IMR-90 (cell line): Measurements from ENCODE around the gene SEC14L1. TPM values are rescaled to one million over a fixed set of nuclear protein-coding genes. Genes with fewer than 3 reads are reported as not detected.

ENCODE experiments used
- ATAC-seq: fragments of 200-7000 bp; cut with Tn5 transposase; 2 replicates; pipeline ENCODE4 v1.9.1; 2020; ENCODE audit warnings: low read depth, mild to moderate bottlenecking, moderate library complexity
- BruUV-seq: library from RNA; stranded (reverse); fragments of 400-500 nt; replicated peaks from 2 replicates; lab custom pipeline; 2021; lab: Mats Ljungman, UMichigan
- CTCF ChIA-PET: fragments of 300-600 bp; formaldehyde crosslinking; extraction: SDS; loops from one replicate; lab custom pipeline; 2021; ENCODE audit warnings: antibody characterized with exemption; lab: Yijun Ruan, JAX
- POLR2A ChIA-PET: fragments of 300-600 bp; sonication (Branson Sonifier 250); formaldehyde crosslinking; loops from one replicate; lab custom pipeline; 2022; ENCODE audit warnings: antibody characterized with exemption; ENCODE audit not compliant: unreplicated experiment; lab: Charles Lee
- DNase-seq: peaks from one replicate; pipeline ENCODE4 v3.0.0; 2013
- H2AFZ ChIP-seq: replicated peaks from 2 replicates; pipeline ENCODE3; 2013; ENCODE audit warnings: low read length, mild to moderate bottlenecking; ENCODE audit not compliant: poor library complexity
- H2AK5ac ChIP-seq: 2 replicates; pipeline ENCODE4 v1.6.1; 2013; ENCODE audit warnings: low read depth, low read length, inconsistent platforms
- H2AK9ac ChIP-seq: replicated peaks from 2 replicates; pipeline ENCODE3; 2013; ENCODE audit warnings: mild to moderate bottlenecking, low read depth, low read length, moderate library complexity; ENCODE audit not compliant: poor library complexity
- H2BK120ac ChIP-seq: 2 replicates; pipeline ENCODE4 v1.6.1; 2013; ENCODE audit warnings: low read depth, low read length, inconsistent platforms
- H2BK15ac ChIP-seq: 3 replicates; pipeline ENCODE4 v1.6.1; 2013; ENCODE audit warnings: low read depth, low read length, inconsistent platforms
- H2BK20ac ChIP-seq: 2 replicates; pipeline ENCODE4 v1.6.1; 2013; ENCODE audit warnings: low read depth, mild to moderate bottlenecking, inconsistent platforms, low read length, moderate library complexity
- H2BK5ac ChIP-seq: 2 replicates; pipeline ENCODE4 v1.6.1; 2013; ENCODE audit warnings: mild to moderate bottlenecking, low read depth, low read length, inconsistent platforms; ENCODE audit not compliant: poor library complexity, severe bottlenecking
- H3K14ac ChIP-seq: replicated peaks from 2 replicates; pipeline ENCODE4 v1.6.1; 2013; ENCODE audit warnings: low read depth, low read length, inconsistent platforms
- H3K18ac ChIP-seq: 2 replicates; pipeline ENCODE4 v1.6.1; 2013; ENCODE audit warnings: low read depth, low read length, control low read depth
- H3K23ac ChIP-seq: 2 replicates; pipeline ENCODE4 v1.6.1; 2013; ENCODE audit warnings: low read depth, low read length, inconsistent platforms
- H3K27ac ChIP-seq: 2 replicates; pipeline ENCODE4 v1.5.1; 2013; ENCODE audit warnings: mild to moderate bottlenecking, control low read depth, low read length; ENCODE audit not compliant: insufficient read depth
- H3K27me3 ChIP-seq: 2 replicates; pipeline ENCODE4 v1.6.1; 2013; ENCODE audit warnings: low read length; ENCODE audit not compliant: control insufficient read depth, insufficient read depth
- H3K36me3 ChIP-seq: 2 replicates; pipeline ENCODE4 v1.6.1; 2013; ENCODE audit warnings: low read length, mixed read lengths; ENCODE audit not compliant: control insufficient read depth, insufficient read depth
- H3K4ac ChIP-seq: 2 replicates; pipeline ENCODE4 v1.6.1; 2013; ENCODE audit warnings: low read depth, low read length, inconsistent platforms
- H3K4me1 ChIP-seq: 2 replicates; pipeline ENCODE4 v1.6.1; 2013; ENCODE audit warnings: low read length, mixed read lengths; ENCODE audit not compliant: control insufficient read depth, insufficient read depth
- H3K4me2 ChIP-seq: 2 replicates; pipeline ENCODE4 v1.6.1; 2013; ENCODE audit warnings: low read depth, mild to moderate bottlenecking, control low read depth, low read length, moderate library complexity
- H3K4me3 ChIP-seq: 2 replicates; pipeline ENCODE4 v1.5.1; 2013; ENCODE audit warnings: low read depth, mild to moderate bottlenecking, control low read depth, low read length, moderate library complexity; ENCODE audit not compliant: insufficient read depth
- H3K56ac ChIP-seq: 2 replicates; pipeline ENCODE4 v1.6.1; 2013; ENCODE audit warnings: low read length, inconsistent platforms; ENCODE audit not compliant: insufficient read depth; ENCODE audit errors: extremely low read depth
- H3K79me1 ChIP-seq, 2 experiments: 2 replicates each; pipeline ENCODE4 v1.6.1; 2013; ENCODE audit warnings: low read length in 2 of 2, inconsistent platforms in 1 of 2, low read depth in 1 of 2
- H3K9ac ChIP-seq: 2 replicates; pipeline ENCODE4 v1.6.1; 2013; ENCODE audit warnings: low read depth, low read length, control low read depth
- H3K9me1 ChIP-seq: 2 replicates; pipeline ENCODE4 v1.6.1; 2013; ENCODE audit warnings: low read length, inconsistent platforms; ENCODE audit not compliant: insufficient read depth
- H3K9me3 ChIP-seq: 2 replicates; pipeline ENCODE4 v1.6.1; 2013; ENCODE audit warnings: low read length; ENCODE audit not compliant: control insufficient read depth, insufficient read depth
- H4K20me1 ChIP-seq: 2 replicates; pipeline ENCODE4 v1.6.1; 2013; ENCODE audit warnings: low read length, inconsistent platforms; ENCODE audit not compliant: insufficient read depth
- H4K5ac ChIP-seq: 2 replicates; pipeline ENCODE4 v1.6.1; 2013; ENCODE audit warnings: mild to moderate bottlenecking, low read depth, low read length, control low read depth
- H4K8ac ChIP-seq, 2 experiments: 2 replicates each; pipeline ENCODE4 v1.6.1; 2013; ENCODE audit warnings: low read depth in 2 of 2, low read length in 2 of 2, control low read depth in 1 of 2, inconsistent platforms in 1 of 2
- H4K91ac ChIP-seq: 2 replicates; pipeline ENCODE4 v1.6.1; 2013; ENCODE audit warnings: low read depth, low read length, inconsistent platforms; ENCODE audit not compliant: insufficient read depth
- BHLHE40 ChIP-seq: fragments of 150-350 bp; IDR thresholded peaks from 2 replicates; pipeline ENCODE4 v1.6.1; 2016; ENCODE audit warnings: mild to moderate bottlenecking, low read depth, low read length
- CEBPB ChIP-seq: IDR thresholded peaks from 2 replicates; pipeline ENCODE4 v1.6.1; 2012; ENCODE audit warnings: low read depth, low read length, improper control_type of control experiment
- CHD1 ChIP-seq: IDR thresholded peaks from 2 replicates; pipeline ENCODE4 v1.6.1; 2012; ENCODE audit warnings: low read depth, low read length, improper control_type of control experiment
- ELK1 ChIP-seq: fragments of 150-350 bp; IDR thresholded peaks from 2 replicates; pipeline ENCODE4 v1.6.1; 2016; ENCODE audit warnings: low read depth, mild to moderate bottlenecking, low read length, moderate library complexity, borderline replicate concordance
- FOS ChIP-seq: fragments of 150-350 bp; IDR thresholded peaks from 2 replicates; pipeline ENCODE4 v1.6.1; 2016; ENCODE audit warnings: low read depth, low read length
- MAFK ChIP-seq: IDR thresholded peaks from 2 replicates; pipeline ENCODE4 v1.6.1; 2012; ENCODE audit warnings: low read depth, low read length, improper control_type of control experiment
- MAZ ChIP-seq: IDR thresholded peaks from 2 replicates; pipeline ENCODE4 v1.6.1; 2012; ENCODE audit warnings: low read depth, mild to moderate bottlenecking, low read length, improper control_type of control experiment, moderate library complexity, borderline replicate concordance
- MXI1 ChIP-seq: IDR thresholded peaks from 2 replicates; pipeline ENCODE4 v1.6.1; 2012; ENCODE audit warnings: low read depth, mild to moderate bottlenecking, low read length, moderate library complexity, borderline replicate concordance
- POLR2A ChIP-seq: IDR thresholded peaks from 2 replicates; pipeline ENCODE4 v1.6.1; 2012; ENCODE audit warnings: mild to moderate bottlenecking, low read depth, low read length
- RAD21 ChIP-seq: IDR thresholded peaks from 2 replicates; pipeline ENCODE4 v1.6.1; 2012; ENCODE audit warnings: low read length, improper control_type of control experiment
- RCOR1 ChIP-seq: IDR thresholded peaks from 2 replicates; pipeline ENCODE4 v1.6.1; 2012; ENCODE audit warnings: mild to moderate bottlenecking, low read length, improper control_type of control experiment; ENCODE audit not compliant: insufficient replicate concordance
- RFX5 ChIP-seq: IDR thresholded peaks from 2 replicates; pipeline ENCODE4 v1.8.0; 2012; ENCODE audit warnings: low read depth, mild to moderate bottlenecking, low read length, moderate library complexity
- SMC3 ChIP-seq: fragments of 150-350 bp; IDR thresholded peaks from 2 replicates; pipeline ENCODE4 v1.6.1; 2016; ENCODE audit warnings: low read depth, mild to moderate bottlenecking, antibody characterized with exemption, low read length, moderate library complexity
- WGBS, 2 experiments: methylation state at CpG; one replicate each; pipeline versions ENCODE4 v1.1.5 to v1.1.7; 2013; ENCODE audit warnings: missing lambda C conversion rate in 2 of 2; ENCODE audit not compliant: insufficient read length in 1 of 2; ENCODE audit errors: extremely low coverage in 2 of 2; 5-methylcytosine and 5-hydroxymethylcytosine counted together
- dilution Hi-C: fragments of 300-500 bp; cut with HindIII; formaldehyde crosslinking; loops from one replicate; pipeline ENCODE4 v1.14.3; 2018; ENCODE audit warnings: low sequenced_read_pairs; ENCODE audit not compliant: unreplicated experiment
- in situ Hi-C: fragments of 300-500 bp; cut with MboI; formaldehyde crosslinking; loops from 3 replicates; pipeline ENCODE4 v1.14.3; 2019; ENCODE audit warnings: low sequenced_read_pairs, inconsistent platforms, mixed read lengths
- intact Hi-C: fragments of 100-400 bp; cut with micrococcal nuclease; formaldehyde crosslinking; loops from 2 replicates; pipeline ENCODE4 v1.10.0; 2022
- polyA plus RNA-seq, 3 experiments: library from polyadenylated mRNA; depleted of rRNA; stranded (reverse); fragments of >200 nt; gene quantifications; 2 replicates each; pipeline ENCODE4 v1.2.3, GENCODE V29; 2012; ENCODE audit warnings: low replicate concordance in 1 of 3
- total RNA-seq: library from RNA; depleted of rRNA; stranded (reverse); fragments of >200 nt; gene quantifications from 2 replicates; pipeline ENCODE4 v1.2.3, GENCODE V29; 2012

The SEC14L1 gene
- total and polyA plus RNA-seq, 2 of the 4 experiments (the other 2 are of a cell fraction) = 24.9 to 35.8 TPM

- TF ChIP-seq FOS (no peak), CHD1 (no peak)
Observed at GRCh38 chr17:77128896-77129567, 11.7 kb upstream of the SEC14L1 start (continued).

GRCh38 chr17:77129568-77130301 is 11.0 kb upstream of the SEC14L1 start:
- BruUV-seq = no TSS peak
- in situ Hi-C loops (no loop called here), dilution Hi-C loops (no loop called here), intact Hi-C loops (no loop called here)
- ChIA-PET POLR2A (interaction anchor here (1.1 kb wide), 1 partner anchor 11 kb away, joined by 3 read pairs; the partner anchor contains the start of gene SEC14L1), CTCF (interaction anchor here (0.6 to 1.1 kb wide), 2 partner anchors 39 to 149 kb away, joined by 3 to 7 read pairs; no protein-coding TSS in a partner anchor)
- H2AK5ac ChIP-seq = peak overlapping the region; percentile 88
- peak overlapping the region; percentile 74 for H2BK120ac ChIP-seq
- DNase-seq (peak; percentile 28), ATAC-seq (peak; percentile 18)
- H3K9me1 ChIP-seq = peaks cover 21% of the 10 kb centered on the region
- peak overlapping the region; percentile 7 for H3K14ac ChIP-seq
- peaks cover 0 to 16% of the 10 kb centered on the region in 2 experiments; a peak in 3 of 4 replicates for H3K79me1 ChIP-seq
- peak overlapping the region; percentile 5 to 65; a peak in 3 of 4 replicates for H4K8ac ChIP-seq
- H4K91ac ChIP-seq = peak overlapping the region; percentile 38; the same call in 1 of the 2 replicates
- H3K9me3 ChIP-seq = no peaks in the 10 kb centered on the region
- H2AK9ac ChIP-seq = peak overlapping the region; percentile 11
- H3K56ac ChIP-seq = 0 out of 2 replicates have a peak overlapping the region, but pooled peaks have one; percentile 12
- peak overlapping the region; percentile 49; the same call in 1 of the 2 replicates for H3K18ac ChIP-seq
- H2BK15ac ChIP-seq = peak overlapping the region; percentile 43; the same call in 2 of the 3 replicates
- WGBS, 2 experiments = no CpG with 5 or more reads among the region's 13 CpGs
- H3K9ac ChIP-seq = no peak overlapping the region
- no peaks in the 10 kb centered on the region for H3K36me3 ChIP-seq
- peak overlapping the region; percentile 52 for H2BK20ac ChIP-seq
- peak overlapping the region; percentile 29; the same call in 1 of the 2 replicates for H3K4me2 ChIP-seq
- H3K23ac ChIP-seq = peak overlapping the region; percentile 13; the same call in 1 of the 2 replicates
- peaks cover 19% of the 10 kb centered on the region for H3K4me1 ChIP-seq
- peak overlapping the region; percentile 25 for H3K27ac ChIP-seq
- H2BK5ac ChIP-seq = no peak overlapping the region
- no peaks in the 10 kb centered on the region for H4K20me1 ChIP-seq
- peak overlapping the region; percentile 5 for H3K4ac ChIP-seq
- H4K5ac ChIP-seq = peak overlapping the region; percentile 39
- peak overlapping the region; percentile 59 for H2AFZ ChIP-seq
- no peaks in the 10 kb centered on the region for H3K27me3 ChIP-seq
- H3K4me3 ChIP-seq = no peak overlapping the region
- no peak for TF ChIP-seq FOS
- TF ChIP-seq RCOR1 = no peak
- TF ChIP-seq RAD21 = no peak
- TF ChIP-seq MAFK = no peak
- no peak for TF ChIP-seq CHD1
- TF ChIP-seq RFX5 = no peak
- TF ChIP-seq CEBPB = no peak
- TF ChIP-seq MXI1 = no peak
- no peak for TF ChIP-seq BHLHE40
- TF ChIP-seq POLR2A = no peak
- no peak for TF ChIP-seq SMC3
- no peak for TF ChIP-seq ELK1
- TF ChIP-seq MAZ = no peak
